HPDE6-E6E7 (cell line): ENCODE results near the gene NEIL1.

Source experiments
- DNase-seq: peaks from one replicate; pipeline ENCODE4 v3.0.0; 2011; ENCODE audit warnings: missing footprints; ENCODE audit errors: extremely low spot score

Gene NEIL1

DNA sequence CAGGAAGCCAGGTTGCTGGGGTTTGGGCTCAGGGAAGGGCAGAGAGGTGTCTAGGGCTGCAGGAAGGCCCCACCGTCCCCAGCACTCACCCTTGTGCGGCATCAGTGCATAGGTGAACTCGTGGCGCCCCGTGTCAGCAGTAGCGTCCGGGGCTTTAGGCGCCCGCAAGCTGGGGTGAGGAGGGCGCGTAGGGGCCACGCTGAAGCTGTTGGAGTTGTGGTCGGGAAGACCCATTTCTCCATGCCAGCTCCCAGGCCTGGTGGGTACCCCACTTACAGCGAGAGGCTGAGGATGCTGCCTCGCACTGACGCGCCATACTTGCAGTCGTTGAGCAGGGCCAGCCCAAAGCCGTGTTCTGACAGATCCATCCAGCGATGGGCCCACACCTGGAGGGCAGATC, 9.7 kb downstream of the NEIL1 start:
- DNase-seq = no peak

DNA sequence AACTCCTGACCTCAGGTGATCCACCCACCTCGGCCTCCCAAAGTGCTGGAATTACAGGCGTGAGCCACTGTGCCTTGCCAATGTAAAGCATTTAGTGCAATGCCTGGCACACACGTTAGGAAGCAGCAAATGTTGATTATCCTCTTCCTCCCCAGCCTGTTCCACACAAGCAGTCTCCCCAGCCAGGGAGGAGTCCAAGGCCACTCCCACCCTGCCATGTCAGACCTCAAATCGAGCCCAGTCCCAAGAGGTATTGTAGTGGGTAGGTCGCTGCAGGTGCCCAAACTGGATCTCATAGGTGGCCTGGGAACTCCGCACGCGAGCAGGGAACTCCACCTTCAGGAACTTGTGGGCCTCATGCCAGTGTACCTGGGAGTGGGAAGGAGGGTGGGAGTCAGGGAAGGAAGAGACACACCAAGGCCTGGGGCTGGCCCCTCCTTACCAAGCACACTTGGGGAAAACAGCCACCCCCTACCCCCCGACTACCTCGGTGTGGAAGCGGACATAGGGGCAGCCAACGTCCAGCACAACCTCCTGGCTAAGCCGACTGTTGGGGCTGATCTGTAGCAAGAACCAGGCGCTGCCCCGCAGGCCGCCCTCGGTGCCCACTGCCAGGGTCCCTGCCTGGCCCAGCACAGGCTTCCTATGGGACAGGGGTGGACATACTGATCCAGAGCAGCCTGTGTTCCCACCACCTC, 11.3 kb downstream of the NEIL1 start:
- no peak for DNase-seq

- no peak for DNase-seq
Observed at GRCh38 chr15:75358771-75359536, 12.1 kb downstream of the NEIL1 start.

DNA sequence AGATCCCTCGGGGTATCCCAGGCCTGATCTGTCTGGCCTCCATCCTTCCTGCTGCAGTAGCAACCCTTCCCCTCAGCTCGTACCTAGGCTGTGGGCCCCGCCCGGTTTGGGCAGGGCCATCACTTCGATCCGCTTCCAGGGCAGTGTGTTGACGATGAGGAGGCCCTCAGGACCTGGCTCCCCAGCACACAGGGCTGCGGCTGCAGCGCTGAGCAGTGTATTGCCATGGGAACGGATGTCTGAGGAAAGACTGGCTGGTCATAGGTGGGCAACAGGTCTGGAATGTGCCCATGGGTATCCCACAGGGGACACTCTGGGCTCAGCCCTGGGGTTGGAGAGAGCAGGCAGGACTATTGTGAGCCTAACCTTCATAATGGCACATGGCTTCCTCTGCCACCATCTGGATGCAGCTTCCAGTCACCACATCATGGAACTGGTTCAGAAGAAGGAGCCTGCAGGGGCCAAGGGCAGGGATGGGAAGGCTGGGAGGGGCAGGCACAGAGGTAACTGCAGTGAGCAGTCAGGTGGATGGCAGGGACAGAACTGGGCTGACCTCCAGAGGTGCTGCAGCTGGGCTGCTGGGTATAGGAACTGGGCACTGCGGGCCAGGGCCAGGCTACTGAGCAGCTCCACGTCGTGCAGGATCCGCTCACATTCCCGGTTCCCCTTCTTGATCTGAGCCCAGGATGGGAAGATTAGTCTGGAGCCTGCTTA, 12.9 kb downstream of the NEIL1 start:
- DNase-seq = no peak

DNA sequence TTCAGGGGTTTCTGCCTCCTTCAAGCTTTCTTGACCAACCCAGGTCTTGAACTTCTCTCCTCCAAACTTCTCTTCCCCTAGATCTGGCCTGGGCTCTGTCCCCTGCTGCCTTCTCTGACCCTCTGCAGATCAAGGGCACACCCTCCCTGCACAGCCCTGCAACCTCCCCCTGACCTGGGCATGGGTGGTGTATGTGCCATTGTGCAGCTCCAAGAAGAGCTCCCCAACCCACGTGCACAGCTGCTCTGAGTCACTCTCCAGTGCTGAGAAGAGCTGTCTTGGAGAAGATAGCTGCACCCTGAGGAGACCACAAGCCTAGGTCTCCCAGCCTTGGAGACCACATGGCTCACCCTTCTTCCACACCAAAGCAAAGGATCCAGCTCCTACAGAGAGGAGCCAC, 13.6 kb downstream of the NEIL1 start:
- no peak for DNase-seq

DNA sequence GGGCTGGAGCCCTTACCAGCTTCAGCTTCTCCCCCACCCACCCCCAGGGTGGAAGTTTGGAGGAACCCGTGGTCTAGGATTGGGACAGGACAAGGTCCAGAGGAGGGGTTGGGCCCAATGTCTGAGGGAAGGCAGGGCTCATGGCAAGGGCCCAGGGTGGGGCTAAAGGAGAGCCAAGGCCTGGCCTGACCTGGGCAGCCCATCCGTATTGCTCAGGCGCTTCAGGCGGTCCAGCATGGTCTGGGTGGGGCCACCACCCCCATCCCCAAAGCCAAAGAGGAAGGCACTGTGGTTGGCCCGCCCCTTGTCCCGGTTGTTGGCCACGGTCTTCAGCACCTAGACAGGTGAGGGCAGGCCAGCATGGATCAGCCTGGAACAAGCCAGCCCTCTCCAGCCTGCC, 14.0 kb downstream of the NEIL1 start:
- DNase-seq = no peak

DNA sequence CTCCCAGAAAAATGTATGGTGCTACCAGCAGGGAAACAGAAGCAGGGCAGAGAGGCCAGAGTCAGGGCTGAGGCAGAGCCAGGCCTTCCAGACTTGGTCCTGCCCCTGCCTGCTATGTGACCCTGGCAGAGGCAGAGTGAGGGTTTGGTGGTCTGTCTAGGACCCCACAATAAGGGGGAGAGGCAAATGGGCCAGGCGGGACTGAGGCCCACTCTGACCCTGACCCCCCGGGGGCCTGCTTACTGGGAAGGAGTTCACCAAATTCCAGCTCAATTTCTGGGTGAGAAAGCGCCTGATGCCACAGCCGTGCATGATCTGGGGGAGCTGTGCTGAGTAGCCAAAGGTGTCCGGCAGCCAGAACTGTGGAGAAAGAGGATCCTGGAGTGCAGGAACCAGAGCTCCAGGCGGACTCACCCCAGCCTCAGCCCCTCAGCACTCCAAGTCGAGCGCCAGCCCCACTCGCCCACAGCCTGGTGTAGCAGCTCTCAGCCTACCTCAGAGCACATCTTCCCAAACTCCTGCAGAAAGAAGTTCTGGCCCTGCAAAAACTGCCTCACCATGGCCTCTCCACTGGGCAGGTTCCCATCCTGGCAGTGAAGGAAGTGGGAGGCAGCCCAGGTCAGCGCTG, 14.6 kb downstream of the NEIL1 start:
- no peak for DNase-seq

DNA sequence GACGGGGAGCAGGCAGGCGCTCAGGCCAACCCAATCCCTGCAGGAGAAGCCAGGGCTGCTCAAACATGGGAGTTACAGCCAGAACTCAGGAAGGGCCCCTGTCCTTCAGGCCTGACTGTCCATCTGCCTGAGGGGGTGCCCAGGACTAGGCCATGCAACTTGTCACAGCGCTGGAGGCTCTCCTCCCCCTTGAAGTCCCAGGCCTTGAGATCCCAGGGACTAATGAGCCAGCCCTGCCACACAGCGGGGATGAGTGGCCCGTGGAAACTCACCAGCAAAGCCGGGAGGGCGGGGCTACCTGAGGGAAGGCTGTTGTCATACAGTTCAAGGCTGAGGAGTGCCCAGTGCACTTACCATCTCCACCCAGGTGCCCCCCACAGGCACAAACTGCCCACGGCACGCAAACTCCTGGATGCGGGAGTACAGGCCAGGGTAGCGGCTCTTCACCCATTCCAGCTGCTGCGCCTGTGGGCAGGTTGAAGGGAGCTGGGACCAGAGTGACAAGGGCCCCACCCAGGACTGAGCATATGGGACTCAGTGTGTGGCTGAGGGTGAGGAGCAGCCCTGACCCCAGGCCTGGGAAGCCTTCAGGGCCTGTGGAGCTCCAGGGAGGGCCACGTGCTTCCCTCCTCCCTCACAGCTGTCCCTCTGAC, 15.3 kb downstream of the NEIL1 start:
- DNase-seq = no peak

DNA sequence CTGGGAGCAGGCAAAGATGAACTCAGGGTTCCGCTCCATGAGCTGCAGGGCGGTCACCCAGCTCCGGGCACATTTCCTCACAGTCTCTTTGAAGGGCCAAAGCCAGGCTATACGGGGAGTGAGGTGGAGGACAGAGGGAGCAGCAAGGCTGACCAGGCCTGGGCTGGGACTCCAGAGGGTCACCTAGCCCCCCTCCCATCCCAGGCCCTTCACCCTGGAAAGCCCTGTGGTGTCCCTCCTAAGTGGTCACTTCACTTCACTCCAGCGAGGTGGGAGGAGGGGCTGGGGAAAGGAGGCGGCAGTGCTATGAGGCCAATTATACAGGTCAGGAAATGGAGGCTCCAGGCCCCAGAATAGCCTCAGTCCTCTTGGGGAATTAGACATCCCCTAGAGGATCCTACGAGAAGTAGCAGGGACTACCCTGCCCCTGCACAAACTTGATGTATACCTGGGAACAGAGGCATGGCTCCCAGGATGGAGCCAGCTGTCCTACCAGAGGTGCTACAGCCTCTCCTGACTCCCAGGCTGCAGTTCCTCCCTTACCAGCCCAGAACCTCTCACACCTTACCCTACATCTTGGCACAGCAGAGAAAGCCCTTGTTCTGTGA, 15.9 kb downstream of the NEIL1 start:
- no peak for DNase-seq

DNA sequence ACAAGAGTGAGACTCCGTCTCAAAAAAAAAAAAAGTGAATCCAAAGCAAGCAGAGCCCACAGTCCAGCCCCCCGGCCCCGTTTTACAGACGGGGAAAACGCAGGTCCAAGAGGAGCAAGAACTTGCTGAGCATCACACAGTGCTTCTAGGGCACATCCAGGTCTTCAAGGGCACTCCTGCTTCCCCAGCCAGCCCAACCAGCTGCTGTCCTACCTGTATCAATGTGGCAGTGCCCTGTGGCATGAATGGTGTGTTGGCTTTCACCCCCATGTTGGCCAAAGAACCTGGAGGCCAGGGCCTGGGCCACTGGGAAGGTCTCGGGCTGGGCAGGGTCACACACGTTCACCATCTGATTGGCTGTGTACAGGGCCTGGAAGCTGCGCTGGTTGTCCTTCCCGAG, 16.9 kb downstream of the NEIL1 start:
- no peak for DNase-seq

DNA sequence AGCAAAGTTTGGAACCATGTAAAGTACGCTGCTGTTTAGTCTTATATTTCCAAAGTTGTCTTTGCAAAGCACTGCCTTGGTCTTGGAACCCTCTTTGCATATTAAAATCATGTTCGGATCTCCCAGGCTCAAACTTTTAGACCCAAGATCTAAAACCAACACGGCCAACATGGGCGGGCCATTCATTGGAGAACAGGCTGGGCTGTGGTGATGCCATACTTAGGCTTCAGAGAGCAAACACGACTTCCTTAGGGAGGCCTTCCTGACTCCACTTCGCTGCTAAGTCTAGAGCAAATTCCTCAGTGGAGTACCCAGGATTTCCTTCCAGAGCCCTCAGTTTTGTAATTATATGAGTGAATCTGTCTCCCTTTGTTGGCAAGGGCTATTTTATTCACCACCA, 18.0 kb downstream of the NEIL1 start:
- DNase-seq = no peak

GRCh38 chr15:75366163-75366562, 19.3 kb downstream of the NEIL1 start:
- DNase-seq = no peak

DNA sequence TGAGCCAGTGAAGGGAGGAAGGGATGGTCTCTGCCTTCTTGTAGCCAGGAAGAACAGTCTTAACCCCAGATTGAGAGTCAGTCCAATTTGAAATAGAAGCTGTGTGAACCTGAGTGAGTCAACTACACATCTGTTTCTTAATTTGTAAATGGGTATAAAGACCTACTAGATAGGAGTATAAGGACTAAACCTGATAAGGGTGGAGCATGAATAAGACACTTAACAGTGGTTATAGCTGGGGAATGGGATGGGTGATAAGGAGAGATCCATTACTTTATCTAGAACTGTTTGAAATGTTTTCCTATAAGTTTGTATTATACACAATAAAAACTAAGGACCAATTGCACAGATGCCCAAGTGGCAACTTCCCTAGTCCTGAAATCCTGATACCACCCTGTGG, 20.2 kb downstream of the NEIL1 start:
- DNase-seq = no peak

- no peak for DNase-seq
Observed at GRCh38 chr15:75367406-75367912, 20.6 kb downstream of the NEIL1 start.

DNA sequence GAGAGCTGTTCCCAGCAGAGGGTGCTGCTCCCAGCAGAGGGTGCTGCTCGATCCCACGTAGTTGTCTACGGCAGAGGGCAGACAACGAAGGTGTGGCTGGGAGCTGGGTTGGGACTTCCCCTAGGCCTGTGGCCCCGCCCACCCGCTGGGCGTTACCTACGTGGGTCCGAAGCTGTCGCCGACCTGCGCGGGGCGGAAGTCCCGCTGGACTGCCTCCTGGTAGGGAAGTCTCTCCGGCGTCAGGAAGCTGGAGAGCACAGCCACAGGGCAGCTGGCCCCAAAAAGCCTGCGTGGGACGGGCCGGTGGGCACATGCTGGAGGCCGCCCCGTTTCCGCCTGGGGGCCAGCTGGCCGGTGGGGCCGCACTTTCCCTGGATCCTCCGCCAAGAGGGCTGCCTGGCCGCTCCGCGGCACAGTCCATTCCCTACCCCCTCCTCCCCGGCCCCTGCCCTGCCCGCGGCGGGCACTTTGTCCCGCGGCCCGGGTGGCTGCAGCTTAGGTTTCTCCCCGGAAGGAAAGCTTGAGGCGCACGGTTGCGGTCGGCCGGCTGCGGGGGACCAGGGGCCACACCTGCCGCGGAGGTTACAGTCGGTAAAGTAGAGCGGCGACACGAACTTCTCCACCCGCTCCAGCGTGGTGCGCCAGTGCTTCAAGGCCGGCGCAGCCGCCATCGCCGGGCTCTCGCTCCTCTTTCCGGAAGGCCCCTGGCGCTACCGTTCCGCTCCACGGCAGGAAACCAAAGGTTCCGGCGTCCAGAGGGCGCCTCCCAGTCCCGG, 21.3 kb downstream of the NEIL1 start, which contains the start of gene MAN2C1:
Gene MAN2C1, minus strand, starts transcription at position 695 of the 776 bp plus-strand sequence. Its CDS starts 24 bp downstream, at position 671.
- DNase-seq = peak; percentile 97

- no peak for DNase-seq
Observed at GRCh38 chr15:75368689-75369239, 21.9 kb downstream of the NEIL1 start.

- DNase-seq = no peak
Observed at GRCh38 chr15:75369897-75370581, 23.2 kb downstream of the NEIL1 start.

DNA sequence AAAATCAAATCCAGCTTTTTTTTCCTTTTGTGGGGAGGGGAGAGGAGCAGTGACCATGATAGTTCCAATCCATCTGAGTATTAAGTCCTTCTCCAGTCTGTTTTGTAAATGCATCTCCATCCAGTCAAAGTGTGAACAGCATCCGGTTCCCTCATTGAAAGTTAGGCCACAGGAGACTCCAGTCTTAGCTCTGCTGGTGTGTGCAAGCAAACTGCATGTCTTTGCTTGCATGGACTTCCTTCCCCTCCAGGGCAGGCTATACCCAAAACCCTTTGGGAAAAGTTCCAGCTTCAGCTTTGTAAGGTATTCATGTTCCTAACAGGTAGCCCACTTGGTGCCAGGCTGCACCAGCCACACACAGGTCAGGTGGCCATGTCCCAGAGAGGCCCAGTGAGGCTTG, 24.6 kb downstream of the NEIL1 start:
- DNase-seq = no peak
